ENCODE results near the gene HPGDS. TPM values are rescaled to one million over a fixed set of nuclear protein-coding genes. Genes with fewer than 3 reads are reported as not detected.
A peak's percentile ranks its signal among the peaks of the same experiment; 100 is the strongest.

The HPGDS gene
- total RNA-seq, 1 experiment from 2014 or later: not detected

DNA sequence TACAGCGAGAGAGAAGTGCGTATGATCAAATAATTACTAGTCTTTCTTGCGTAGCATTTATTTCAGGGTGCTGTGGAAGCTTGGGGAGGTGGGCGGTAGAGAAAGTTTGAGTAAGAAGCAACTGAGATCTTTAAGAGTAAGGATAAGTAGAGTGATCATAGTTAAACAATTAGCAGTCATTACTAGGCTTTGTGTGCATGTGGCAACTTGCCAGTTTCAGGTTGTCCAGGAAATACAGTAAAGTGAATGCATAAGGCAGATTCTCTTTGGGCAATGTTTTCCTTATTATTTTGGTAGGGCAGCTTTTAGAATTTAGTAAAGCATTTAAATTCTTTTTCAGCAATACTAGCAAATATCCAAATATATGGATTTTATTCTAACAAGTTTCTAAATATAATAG is 57.0 kb downstream of the HPGDS start:
- ChIA-PET POLR2A (no interaction called here), CTCF (no interaction called here)
- H3K9me3 Mint-ChIP-seq: no peaks in the 10 kb centered on the region
- peak overlapping the region; percentile 17 for H3K27ac Mint-ChIP-seq
- H3K4me1 Mint-ChIP-seq: no peaks in the 10 kb centered on the region
- H3K27me3 Mint-ChIP-seq (ENCODE audit: low read depth): no peaks in the 10 kb centered on the region
- no peak for DNase-seq (ENCODE audit: low spot score)
- peaks cover 56% of the 10 kb centered on the region for H3K36me3 Mint-ChIP-seq
- ATAC-seq: no peak
- no peak for TF ChIP-seq ZBTB21 (CRISPR knock-in tag; IDR thresholded peaks at IDR 0.05; ENCODE audit: borderline replicate concordance)
- no peak for TF ChIP-seq FOXJ3 (CRISPR knock-in tag; IDR thresholded peaks at IDR 0.05; ENCODE audit: borderline replicate concordance)
- TF ChIP-seq CREB1 (CRISPR knock-in tag; IDR thresholded peaks at IDR 0.05): no peak
- TF ChIP-seq, protein P1, sequence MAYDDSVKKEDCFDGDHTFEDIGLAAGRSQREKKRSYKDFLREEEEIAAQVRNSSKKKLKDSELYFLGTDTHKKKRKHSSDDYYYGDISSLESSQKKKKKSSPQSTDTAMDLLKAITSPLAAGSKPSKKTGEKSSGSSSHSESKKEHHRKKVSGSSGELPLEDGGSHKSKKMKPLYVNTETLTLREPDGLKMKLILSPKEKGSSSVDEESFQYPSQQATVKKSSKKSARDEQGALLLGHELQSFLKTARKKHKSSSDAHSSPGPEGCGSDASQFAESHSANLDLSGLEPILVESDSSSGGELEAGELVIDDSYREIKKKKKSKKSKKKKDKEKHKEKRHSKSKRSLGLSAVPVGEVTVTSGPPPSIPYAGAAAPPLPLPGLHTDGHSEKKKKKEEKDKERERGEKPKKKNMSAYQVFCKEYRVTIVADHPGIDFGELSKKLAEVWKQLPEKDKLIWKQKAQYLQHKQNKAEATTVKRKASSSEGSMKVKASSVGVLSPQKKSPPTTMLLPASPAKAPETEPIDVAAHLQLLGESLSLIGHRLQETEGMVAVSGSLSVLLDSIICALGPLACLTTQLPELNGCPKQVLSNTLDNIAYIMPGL (CRISPR knock-in tag; IDR thresholded peaks at IDR 0.05): no peak
- TF ChIP-seq NR3C1 (CRISPR knock-in tag; conservative IDR thresholded peaks at IDR 0.05; ENCODE audit: low read depth): no peak
- no peak for TF ChIP-seq SMAD3 (CRISPR knock-in tag; IDR thresholded peaks at IDR 0.05; ENCODE audit: borderline replicate concordance)
- no peak for TF ChIP-seq AFF4 (CRISPR knock-in tag; IDR thresholded peaks at IDR 0.05; ENCODE audit: borderline replicate concordance)
- TF ChIP-seq FOXP1 (CRISPR knock-in tag; IDR thresholded peaks at IDR 0.05; ENCODE audit: borderline replicate concordance): no peak
- no peak for TF ChIP-seq IRF2 (CRISPR knock-in tag; IDR thresholded peaks at IDR 0.05; ENCODE audit: borderline replicate concordance, low read depth)
- no peak for TF ChIP-seq TCF7 (CRISPR knock-in tag; IDR thresholded peaks at IDR 0.05; ENCODE audit: low read depth)
- no peak overlapping the region for H3K4me3 Mint-ChIP-seq

GRCh38 chr4:94284889-94285288 is 57.7 kb downstream of the HPGDS start:
- H3K27ac Mint-ChIP-seq: no peak overlapping the region
- H3K4me3 Mint-ChIP-seq: no peak overlapping the region
- DNase-seq (ENCODE audit: low spot score): no peak
- H3K36me3 Mint-ChIP-seq: peaks cover 55% of the 10 kb centered on the region
- no peaks in the 10 kb centered on the region for H3K4me1 Mint-ChIP-seq
- ChIA-PET POLR2A (no interaction called here), CTCF (no interaction called here)
- H3K27me3 Mint-ChIP-seq (ENCODE audit: low read depth): no peaks in the 10 kb centered on the region
- no peak for ATAC-seq
- no peaks in the 10 kb centered on the region for H3K9me3 Mint-ChIP-seq
- TF ChIP-seq, protein P2, sequence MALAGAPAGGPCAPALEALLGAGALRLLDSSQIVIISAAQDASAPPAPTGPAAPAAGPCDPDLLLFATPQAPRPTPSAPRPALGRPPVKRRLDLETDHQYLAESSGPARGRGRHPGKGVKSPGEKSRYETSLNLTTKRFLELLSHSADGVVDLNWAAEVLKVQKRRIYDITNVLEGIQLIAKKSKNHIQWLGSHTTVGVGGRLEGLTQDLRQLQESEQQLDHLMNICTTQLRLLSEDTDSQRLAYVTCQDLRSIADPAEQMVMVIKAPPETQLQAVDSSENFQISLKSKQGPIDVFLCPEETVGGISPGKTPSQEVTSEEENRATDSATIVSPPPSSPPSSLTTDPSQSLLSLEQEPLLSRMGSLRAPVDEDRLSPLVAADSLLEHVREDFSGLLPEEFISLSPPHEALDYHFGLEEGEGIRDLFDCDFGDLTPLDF (CRISPR knock-in tag; IDR thresholded peaks at IDR 0.05): no peak
- TF ChIP-seq, protein P3, sequence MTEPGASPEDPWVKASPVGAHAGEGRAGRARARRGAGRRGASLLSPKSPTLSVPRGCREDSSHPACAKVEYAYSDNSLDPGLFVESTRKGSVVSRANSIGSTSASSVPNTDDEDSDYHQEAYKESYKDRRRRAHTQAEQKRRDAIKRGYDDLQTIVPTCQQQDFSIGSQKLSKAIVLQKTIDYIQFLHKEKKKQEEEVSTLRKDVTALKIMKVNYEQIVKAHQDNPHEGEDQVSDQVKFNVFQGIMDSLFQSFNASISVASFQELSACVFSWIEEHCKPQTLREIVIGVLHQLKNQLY (CRISPR knock-in tag; IDR thresholded peaks at IDR 0.05): no peak
- TF ChIP-seq ZNF532 (CRISPR knock-in tag; IDR thresholded peaks at IDR 0.05; ENCODE audit: borderline replicate concordance) (no peak), ZNF317 (CRISPR knock-in tag; IDR thresholded peaks at IDR 0.05; ENCODE audit: borderline replicate concordance, low read depth) (no peak), STAT6 (CRISPR knock-in tag; conservative IDR thresholded peaks at IDR 0.05; ENCODE audit: low read depth) (no peak), PRDM15 (CRISPR knock-in tag; IDR thresholded peaks at IDR 0.05) (no peak)
